T-cell (primary cell): Measurements from ENCODE around the gene ZNF860. TPM values are rescaled to one million over a fixed set of nuclear protein-coding genes. Genes with fewer than 3 reads are reported as not detected.

Experiments used
- ATAC-seq, 4 experiments: fragments of 200-7000 bp in 3 of 4; fragments of 150-1000 bp in 1 of 4; cut with Tn5 transposase; replicated peaks in 1 of 4; 1 replicate in 3 of 4; 2 replicates in 1 of 4; pipeline ENCODE4 v1.10.0; 2021; ENCODE audit warnings: moderate library complexity in 3 of 4, mild to moderate bottlenecking in 2 of 4, moderate number of reproducible peaks in 1 of 4
- CTCF ChIA-PET, 2 donors: fragments of 300-600 bp; sonication (Branson Sonifier 250); formaldehyde crosslinking; loops; one replicate each; lab custom pipeline; 2022; ENCODE audit warnings: antibody characterized with exemption in 2 of 2; lab: Charles Lee
- POLR2A ChIA-PET, 2 donors: fragments of 300-600 bp; sonication (Branson Sonifier 250); formaldehyde crosslinking; loops; one replicate each; lab custom pipeline; 2022; ENCODE audit warnings: antibody characterized with exemption in 2 of 2; lab: Charles Lee
- DNase-seq, 35 experiments: peaks; one replicate each; pipeline versions ENCODE4 v3.0.0 to v3.0.0-alpha.2; 2013 to 2023
- H3K27ac ChIP-seq: one replicate; pipeline ENCODE4 v1.5.1; 2013; ENCODE audit warnings: low read length
- H3K27me3 ChIP-seq, 2 experiments: replicated peaks in 1 of 2; 1 replicate in 1 of 2; 2 replicates in 1 of 2; pipeline versions ENCODE4 v1.6.1 to v1.7.0; 2013; ENCODE audit warnings: low read length in 1 of 2, mixed read lengths in 1 of 2; ENCODE audit not compliant: control insufficient read depth in 2 of 2, insufficient read depth in 2 of 2; ENCODE audit errors: extremely low read depth in 1 of 2
- H3K36me3 ChIP-seq, 2 donors: 1 replicate in 1 of 2; 2 replicates in 1 of 2; pipeline versions ENCODE4 v1.6.1 to v1.7.0; 2013; ENCODE audit warnings: low read length in 1 of 2; ENCODE audit not compliant: control insufficient read depth in 2 of 2, insufficient read depth in 1 of 2; ENCODE audit errors: extremely low read depth in 1 of 2
- H3K4me1 ChIP-seq, 2 experiments: 1 replicate in 1 of 2; 2 replicates in 1 of 2; pipeline versions ENCODE4 v1.6.1 to v1.7.0; 2013; ENCODE audit warnings: low read length in 2 of 2, mixed read lengths in 1 of 2; ENCODE audit not compliant: insufficient read depth in 2 of 2, control insufficient read depth in 1 of 2; ENCODE audit errors: extremely low read depth in 1 of 2
- H3K4me3 ChIP-seq, 2 donors: 1 replicate in 1 of 2; 2 replicates in 1 of 2; pipeline versions ENCODE4 v1.5.1 to v1.7.0; 2013; ENCODE audit warnings: mild to moderate bottlenecking in 2 of 2, low read length in 1 of 2, moderate library complexity in 1 of 2; ENCODE audit not compliant: control insufficient read depth in 1 of 2; ENCODE audit errors: extremely low read depth in 1 of 2
- H3K9me3 ChIP-seq: 2 replicates; pipeline ENCODE4 v1.7.0; 2013
- H3K27ac Mint-ChIP-seq, 2 donors: one replicate each; pipeline ENCODE4 v1.8.0; 2020 to 2021; ENCODE audit warnings: mild to moderate bottlenecking in 2 of 2, mixed read lengths in 2 of 2
- H3K27me3 Mint-ChIP-seq, 2 donors: one replicate each; pipeline ENCODE4 v1.8.0; 2021 to 2022; ENCODE audit warnings: mixed read lengths in 2 of 2
- H3K36me3 Mint-ChIP-seq: one replicate; pipeline ENCODE4 v1.8.0; 2021; ENCODE audit warnings: mixed read lengths
- H3K4me1 Mint-ChIP-seq, 3 donors: one replicate each; pipeline ENCODE4 v1.8.0; 2020 to 2022; ENCODE audit warnings: mixed read lengths in 3 of 3, mild to moderate bottlenecking in 1 of 3
- H3K4me3 Mint-ChIP-seq, 3 donors: one replicate each; pipeline ENCODE4 v1.8.0; 2020 to 2022; ENCODE audit warnings: mild to moderate bottlenecking in 3 of 3, mixed read lengths in 3 of 3, moderate library complexity in 3 of 3
- H3K9me3 Mint-ChIP-seq, 3 donors: one replicate each; pipeline ENCODE4 v1.8.0; 2020 to 2022; ENCODE audit warnings: mixed read lengths in 3 of 3
- WGBS: methylation state at CpG from one replicate; pipeline ENCODE4 v1.1.5; 2013; ENCODE audit warnings: missing lambda C conversion rate; ENCODE audit not compliant: insufficient coverage; 5-methylcytosine and 5-hydroxymethylcytosine counted together
- total RNA-seq, 35 experiments: library from RNA in 6 of 35; stranded (reverse) in 6 of 35; fragments of 120-200 nt in 1 of 35; gene quantifications; one replicate each; pipeline versions ENCODE4 v1.2.1 to v1.2.4 and lab custom pipeline; 2013 to 2026

The ZNF860 gene
- total RNA-seq, 5 donors from 2014 or later (not counting 1 experiment from before 2014, with no cell fraction given), result 0.25 to 1.3 (median 0.99) TPM; not detected in 2

DNA sequence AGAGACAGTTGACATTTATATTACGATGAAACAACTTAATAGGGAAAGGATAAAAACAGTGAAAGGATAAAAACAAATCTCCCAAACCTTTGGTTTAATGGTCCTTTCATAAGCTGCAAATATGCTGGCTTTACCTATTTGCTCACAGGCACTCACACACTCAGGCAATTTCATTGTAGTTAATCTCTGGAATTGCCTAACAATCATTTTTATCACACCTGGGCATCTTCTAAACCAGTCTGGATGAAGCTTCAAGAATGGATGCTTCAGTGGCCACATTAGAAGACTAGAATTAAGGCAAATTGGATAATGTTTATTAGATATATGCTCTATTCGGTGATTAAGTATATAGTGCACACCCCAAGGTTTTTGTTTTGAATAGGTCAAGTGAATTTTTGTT, 14.0 kb upstream of the ZNF860 start:
- Histone ChIP-seq H3K36me3 (no peaks in the 10 kb centered on the region), H3K4me1 (peaks cover 0 to 5% of the 10 kb centered on the region in 2 experiments), H3K27me3 (peaks cover 0 to 8% of the 10 kb centered on the region in 2 experiments), H3K4me3 (no peak overlapping the region), H3K9me3 (no peaks in the 10 kb centered on the region), H3K27ac (no peak overlapping the region)
- H3K36me3 Mint-ChIP-seq, result no peaks in the 10 kb centered on the region
- ChIA-PET POLR2A (interaction anchor here in 1 of 2 donors (0.7 kb wide), 1 partner anchor 21 kb away, joined by 4 read pairs; no protein-coding TSS in a partner anchor), CTCF (no interaction called here)
- peaks cover 4 to 10% (median 7%) of the 10 kb centered on the region in 3 donors for H3K4me1 Mint-ChIP-seq
- H3K4me3 Mint-ChIP-seq, result no peak overlapping the region
- no peak overlapping the region for H3K27ac Mint-ChIP-seq
- no peak for ATAC-seq
- no peaks in the 10 kb centered on the region for H3K9me3 Mint-ChIP-seq
- peaks cover 0 to 4% of the 10 kb centered on the region in 2 donors for H3K27me3 Mint-ChIP-seq
- no peak for DNase-seq
- WGBS, result no CpG with 5 or more reads among the region's 2 CpGs

DNA sequence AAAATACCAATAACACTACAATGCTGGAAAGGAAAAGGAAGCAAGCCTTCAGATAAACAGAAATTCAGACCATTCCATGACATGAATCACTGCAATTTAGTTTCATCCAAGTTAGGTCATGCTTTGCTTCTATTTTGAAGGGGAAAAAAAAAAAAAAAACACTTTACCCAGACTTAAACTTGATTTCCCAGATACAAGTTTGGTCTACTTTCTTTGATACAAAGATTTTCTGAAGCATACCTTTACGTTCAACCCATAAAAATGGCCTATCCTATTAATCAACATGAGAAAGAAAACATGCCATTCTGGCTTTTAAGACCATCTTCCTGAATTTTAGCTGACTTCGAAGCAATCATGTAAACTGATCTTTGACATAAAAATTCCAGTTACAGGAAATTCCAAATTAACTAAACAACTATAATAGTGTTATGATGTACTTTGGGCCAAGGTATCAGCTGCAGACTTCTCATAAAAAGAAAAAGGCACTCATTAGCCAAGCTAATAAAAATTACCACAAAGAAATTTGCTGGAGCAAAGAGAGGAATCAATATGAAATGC, 13.1 kb upstream of the ZNF860 start:
- H3K9me3 Mint-ChIP-seq, result no peaks in the 10 kb centered on the region
- CTCF ChIA-PET, result interaction anchor here in 1 of 2 donors (0.7 kb wide), 1 partner anchor 164 kb away, joined by 4 read pairs; no protein-coding TSS in a partner anchor
- H3K27ac Mint-ChIP-seq, result no peak overlapping the region
- H3K4me1 Mint-ChIP-seq, result peaks cover 0 to 5% (median 0%) of the 10 kb centered on the region in 3 donors
- no peak for DNase-seq
- no peaks in the 10 kb centered on the region for H3K4me1 ChIP-seq
- H3K27ac ChIP-seq, result no peak overlapping the region
- no peak overlapping the region for H3K4me3 Mint-ChIP-seq
- H3K36me3 Mint-ChIP-seq, result no peaks in the 10 kb centered on the region
- 80% methylated on average over 1 of the region's 2 CpGs for WGBS
- POLR2A ChIA-PET, result no interaction called here
- H3K4me3 ChIP-seq, result no peak overlapping the region
- H3K9me3 ChIP-seq, result no peaks in the 10 kb centered on the region
- H3K27me3 Mint-ChIP-seq, result peaks cover 0 to 4% of the 10 kb centered on the region in 2 donors
- H3K36me3 ChIP-seq, result no peaks in the 10 kb centered on the region
- peaks cover 0 to 10% of the 10 kb centered on the region in 2 experiments for H3K27me3 ChIP-seq
- no peak for ATAC-seq

DNA sequence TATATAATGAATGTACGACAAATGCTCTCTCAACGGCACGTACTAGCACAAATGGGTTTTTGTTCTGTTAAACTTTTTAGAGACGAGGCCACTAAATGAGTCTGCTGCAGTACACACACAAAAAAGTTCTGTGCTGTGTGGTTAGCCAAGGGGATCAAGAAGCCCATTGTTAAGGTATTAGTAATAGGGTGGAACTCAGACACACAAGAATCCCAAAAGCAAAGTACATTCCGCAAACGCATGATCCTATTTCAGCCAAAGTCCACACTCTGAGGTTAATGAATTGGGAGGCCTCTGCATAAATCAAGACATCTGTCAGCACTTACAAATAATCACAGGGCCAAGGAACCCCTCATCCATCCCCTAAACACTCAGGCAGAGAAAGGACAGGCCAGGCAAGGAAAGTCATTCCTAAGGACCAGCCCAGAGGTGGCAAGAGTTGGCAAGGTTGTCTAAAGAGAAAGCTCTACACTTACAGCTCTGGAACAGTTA, 12.6 kb upstream of the ZNF860 start:
- WGBS, result 100% methylated on average over 2 of the region's 6 CpGs
- Histone ChIP-seq H3K27ac (no peak overlapping the region), H3K4me1 (no peaks in the 10 kb centered on the region), H3K9me3 (no peaks in the 10 kb centered on the region), H3K27me3 (peaks cover 0 to 10% of the 10 kb centered on the region in 2 experiments), H3K36me3 (no peaks in the 10 kb centered on the region), H3K4me3 (no peak overlapping the region)
- ChIA-PET CTCF (interaction anchor here in 1 of 2 donors (0.7 kb wide), 1 partner anchor 163 kb away, joined by 4 read pairs; no protein-coding TSS in a partner anchor), POLR2A (no interaction called here)
- ATAC-seq (no peak), DNase-seq (no peak)
- Mint-ChIP-seq H3K36me3 (no peaks in the 10 kb centered on the region), H3K27me3 (peaks cover 3 to 8% of the 10 kb centered on the region in 2 donors), H3K4me1 (peaks cover 0 to 2% (median 0%) of the 10 kb centered on the region in 3 donors), H3K27ac (no peak overlapping the region), H3K4me3 (no peak overlapping the region), H3K9me3 (no peaks in the 10 kb centered on the region)

DNA sequence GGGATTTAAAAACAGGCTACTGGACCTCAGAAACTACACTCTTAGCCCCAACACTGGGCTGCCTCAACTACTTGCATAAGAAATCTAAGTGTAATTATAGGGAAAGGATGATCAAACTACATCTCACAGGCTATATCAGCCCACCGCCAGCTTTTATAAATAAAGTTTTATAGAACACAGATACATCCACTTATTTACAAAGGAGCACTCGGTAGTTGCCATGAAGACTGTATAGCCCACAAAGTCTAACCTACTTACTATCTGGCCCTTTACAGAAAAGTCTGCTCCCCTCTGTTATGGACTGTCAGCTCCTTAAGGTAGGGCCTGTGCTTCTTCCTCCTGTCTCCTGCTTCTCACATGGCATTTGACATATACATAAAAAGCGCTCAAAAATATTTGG, 9.9 kb upstream of the ZNF860 start:
- no peaks in the 10 kb centered on the region for H3K9me3 Mint-ChIP-seq
- H3K27me3 Mint-ChIP-seq, result peaks cover 15 to 17% of the 10 kb centered on the region in 2 donors
- ChIA-PET POLR2A (interaction anchor here in 1 of 2 donors (0.6 kb wide), 1 partner anchor 181 kb away, joined by 3 read pairs; no protein-coding TSS in a partner anchor), CTCF (interaction anchor here in 1 of 2 donors (0.6 kb wide), 1 partner anchor 1551 kb away, joined by 8 read pairs; no protein-coding TSS in a partner anchor)
- H3K4me3 Mint-ChIP-seq, result no peak overlapping the region
- DNase-seq, result no peak
- no peak overlapping the region for H3K4me3 ChIP-seq
- peaks cover 0 to 7% of the 10 kb centered on the region in 2 experiments for H3K27me3 ChIP-seq
- WGBS, result 86% methylated on average over 1 of the region's 3 CpGs
- no peaks in the 10 kb centered on the region for H3K4me1 ChIP-seq
- H3K27ac ChIP-seq, result no peak overlapping the region
- H3K9me3 ChIP-seq, result no peaks in the 10 kb centered on the region
- H3K36me3 ChIP-seq, result no peaks in the 10 kb centered on the region
- no peak for ATAC-seq
- H3K36me3 Mint-ChIP-seq, result no peaks in the 10 kb centered on the region
- peaks cover 0 to 1% (median 0%) of the 10 kb centered on the region in 3 donors for H3K4me1 Mint-ChIP-seq
- H3K27ac Mint-ChIP-seq, result no peak overlapping the region

DNA sequence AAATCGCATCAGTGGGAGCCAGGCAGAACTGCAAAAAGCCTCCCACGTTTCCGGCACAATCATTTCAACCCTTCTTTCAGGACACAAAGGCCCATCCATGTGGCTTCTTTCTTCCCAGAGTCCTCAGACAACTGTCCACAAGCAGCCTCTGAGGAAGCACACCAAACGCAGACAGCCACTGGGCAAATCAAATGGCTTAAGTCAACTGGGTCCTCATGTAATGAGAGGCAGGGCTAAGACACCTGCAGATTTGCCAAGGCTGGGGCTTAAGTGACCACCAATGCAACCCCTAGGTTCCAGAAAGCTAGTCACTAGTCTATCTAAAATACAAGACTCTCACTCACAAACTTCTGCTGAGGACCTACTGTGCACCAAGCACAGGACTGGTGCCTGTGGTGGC, 8.5 kb upstream of the ZNF860 start:
- peaks cover 0 to 1% (median 0%) of the 10 kb centered on the region in 3 donors for H3K4me1 Mint-ChIP-seq
- H3K4me1 ChIP-seq, result no peaks in the 10 kb centered on the region

DNA sequence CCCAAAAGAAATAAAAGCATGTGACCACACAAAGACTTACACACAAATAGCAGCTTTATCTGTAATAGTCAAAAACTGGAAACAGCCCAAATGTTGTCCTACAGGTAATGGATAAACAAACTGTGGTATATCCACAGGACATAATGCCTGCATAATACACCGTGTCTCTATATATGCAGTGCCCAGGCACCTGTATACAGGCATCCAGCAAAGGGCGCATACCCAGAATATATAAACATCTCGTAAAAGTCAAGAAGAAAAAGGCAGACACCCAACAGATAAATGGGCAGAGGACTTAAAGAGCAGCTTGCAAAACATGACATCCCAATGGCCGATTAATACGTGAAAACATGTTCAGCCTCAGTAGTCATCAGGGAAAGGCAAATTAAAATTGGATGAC, 7.7 kb upstream of the ZNF860 start:
- no peak overlapping the region for H3K4me3 Mint-ChIP-seq
- peaks cover 26 to 30% of the 10 kb centered on the region in 2 donors for H3K27me3 Mint-ChIP-seq
- DNase-seq (no peak), ATAC-seq (no peak)
- 95% methylated on average over 5 of the region's 5 CpGs for WGBS
- H3K27me3 ChIP-seq, result peaks cover 5 to 11% of the 10 kb centered on the region in 2 experiments
- no peak overlapping the region for H3K27ac Mint-ChIP-seq
- H3K36me3 ChIP-seq, result no peaks in the 10 kb centered on the region
- POLR2A ChIA-PET, result interaction anchor here in 1 of 2 donors (0.6 kb wide), 1 partner anchor 200 kb away, joined by 7 read pairs; no protein-coding TSS in a partner anchor
- no peaks in the 10 kb centered on the region for H3K36me3 Mint-ChIP-seq
- H3K4me1 ChIP-seq, result no peaks in the 10 kb centered on the region
- H3K4me1 Mint-ChIP-seq, result peaks cover 0 to 1% (median 0%) of the 10 kb centered on the region in 3 donors
- CTCF ChIA-PET, result no interaction called here
- no peaks in the 10 kb centered on the region for H3K9me3 ChIP-seq
- no peak overlapping the region for H3K4me3 ChIP-seq
- H3K27ac ChIP-seq, result no peak overlapping the region
- H3K9me3 Mint-ChIP-seq, result no peaks in the 10 kb centered on the region

More for the DNA sequence above, 8.5 kb upstream of the ZNF860 start:
- H3K9me3 ChIP-seq, result no peaks in the 10 kb centered on the region
- ChIA-PET CTCF (no interaction called here), POLR2A (interaction anchor here in 1 of 2 donors (0.6 kb wide), 1 partner anchor 133 kb away, joined by 3 read pairs; no protein-coding TSS in a partner anchor)
- no peak overlapping the region for H3K4me3 ChIP-seq
- WGBS, result 87% methylated on average over 3 of the region's 4 CpGs
- peaks cover 21 to 24% of the 10 kb centered on the region in 2 donors for H3K27me3 Mint-ChIP-seq
- no peak overlapping the region for H3K27ac ChIP-seq
- no peak overlapping the region for H3K4me3 Mint-ChIP-seq
- H3K36me3 Mint-ChIP-seq, result no peaks in the 10 kb centered on the region
- DNase-seq (no peak), ATAC-seq (no peak)
- peaks cover 0 to 11% of the 10 kb centered on the region in 2 experiments for H3K27me3 ChIP-seq
- no peaks in the 10 kb centered on the region for H3K36me3 ChIP-seq
- no peak overlapping the region for H3K27ac Mint-ChIP-seq
- no peaks in the 10 kb centered on the region for H3K9me3 Mint-ChIP-seq
